Tibial nerve (tissue), 3 donors: ENCODE data around the gene NCAM2.

Experiments used
- CTCF ChIP-seq, 5 experiments: fragments of 200-600 bp in 3 of 5; fragments of 450-650 bp in 2 of 5; sonication (generic) in 3 of 5; IDR thresholded peaks; one replicate each; pipeline ENCODE4 v1.5.1; 2016 to 2019; ENCODE audit warnings: antibody characterized with exemption in 5 of 5, mild to moderate bottlenecking in 3 of 5, moderate library complexity in 2 of 5
- POLR2A ChIP-seq, 2 donors: fragments of 450-650 bp; IDR thresholded peaks; one replicate each; pipeline ENCODE4 v1.6.1; 2017; ENCODE audit warnings: antibody characterized with exemption in 2 of 2, mild to moderate bottlenecking in 2 of 2, moderate library complexity in 2 of 2

GRCh38 chr21:21158376-21158918 lies 160.2 kb downstream of the NCAM2 start:
- TF ChIP-seq POLR2A (IDR thresholded peaks at IDR 0.05) (no peak), CTCF (IDR thresholded peaks at IDR 0.05) (no peak)
